Esophagus muscularis mucosa (tissue), 4 donors: ENCODE results near the gene OGFRL1.

ENCODE experiments used
- EP300 ChIP-seq: sonication (generic); formaldehyde crosslinking; IDR thresholded peaks from one replicate; pipeline ENCODE4 v1.6.1; 2017; ENCODE audit warnings: antibody characterized with exemption
- POLR2AphosphoS5 ChIP-seq, 2 donors: sonication (generic); formaldehyde crosslinking; IDR thresholded peaks; one replicate each; pipeline ENCODE4 v1.6.1; 2017; ENCODE audit warnings: antibody characterized with exemption in 2 of 2
- TF ChIP-seq, protein P1 (sequence below), 3 experiments: fragments of 200-600 bp in 2 of 3; fragments of 450-650 bp in 1 of 3; sonication (generic) in 2 of 3; IDR thresholded peaks; one replicate each; pipeline ENCODE4 v1.5.1; 2017 to 2019; ENCODE audit warnings: antibody characterized with exemption in 3 of 3, mild to moderate bottlenecking in 2 of 3, moderate library complexity in 1 of 3

DNA sequence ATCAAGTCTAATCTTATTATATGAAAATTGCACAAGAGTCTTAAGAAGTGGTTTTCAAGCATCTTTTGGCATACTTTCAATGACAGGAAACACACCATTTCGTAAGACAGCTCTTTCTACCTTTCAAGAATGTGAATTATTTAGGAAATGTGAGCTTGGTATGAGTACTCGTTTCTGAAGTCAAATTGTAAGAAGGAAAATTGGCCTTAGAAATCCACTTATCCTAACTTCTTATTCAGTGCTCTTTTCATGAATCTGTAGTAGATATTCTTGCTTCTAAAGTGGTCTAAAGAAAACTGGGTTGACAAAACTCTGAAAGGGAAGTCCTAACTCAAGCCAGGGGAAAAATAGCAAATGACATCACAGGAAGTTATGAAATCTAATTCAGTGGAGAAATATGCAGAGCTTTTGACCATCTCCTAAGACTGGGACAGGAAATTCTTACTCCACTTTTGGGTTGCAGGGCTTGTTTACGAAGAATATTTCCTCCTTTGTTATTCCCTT lies 38.5 kb upstream of the OGFRL1 start:
- TF ChIP-seq, protein P1, sequence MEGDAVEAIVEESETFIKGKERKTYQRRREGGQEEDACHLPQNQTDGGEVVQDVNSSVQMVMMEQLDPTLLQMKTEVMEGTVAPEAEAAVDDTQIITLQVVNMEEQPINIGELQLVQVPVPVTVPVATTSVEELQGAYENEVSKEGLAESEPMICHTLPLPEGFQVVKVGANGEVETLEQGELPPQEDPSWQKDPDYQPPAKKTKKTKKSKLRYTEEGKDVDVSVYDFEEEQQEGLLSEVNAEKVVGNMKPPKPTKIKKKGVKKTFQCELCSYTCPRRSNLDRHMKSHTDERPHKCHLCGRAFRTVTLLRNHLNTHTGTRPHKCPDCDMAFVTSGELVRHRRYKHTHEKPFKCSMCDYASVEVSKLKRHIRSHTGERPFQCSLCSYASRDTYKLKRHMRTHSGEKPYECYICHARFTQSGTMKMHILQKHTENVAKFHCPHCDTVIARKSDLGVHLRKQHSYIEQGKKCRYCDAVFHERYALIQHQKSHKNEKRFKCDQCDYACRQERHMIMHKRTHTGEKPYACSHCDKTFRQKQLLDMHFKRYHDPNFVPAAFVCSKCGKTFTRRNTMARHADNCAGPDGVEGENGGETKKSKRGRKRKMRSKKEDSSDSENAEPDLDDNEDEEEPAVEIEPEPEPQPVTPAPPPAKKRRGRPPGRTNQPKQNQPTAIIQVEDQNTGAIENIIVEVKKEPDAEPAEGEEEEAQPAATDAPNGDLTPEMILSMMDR (IDR thresholded peaks at IDR 0.05): no peak
- TF ChIP-seq EP300: no peak
- peak in 1 of 2 donors; percentile 29 for TF ChIP-seq POLR2AphosphoS5 (IDR thresholded peaks at IDR 0.05)
